Stimulated activated CD4-positive, alpha-beta T cell treated with anti-CD3 and anti-CD28 coated beads, Interleukin-12 subunit alpha, Interleukin-12 subunit beta, amount 100 ng/mL, for 24 hours (primary cell): ENCODE measurements around the gene TCF15.
"Not testable (repeated sequence)": the region's sequence is repeated elsewhere in the genome, so short reads cannot be mapped to it uniquely, and the experiment has no call there.

Experiments used
- DNase-seq, 2 experiments: peaks; one replicate each; pipeline ENCODE4 v3.0.0-alpha.2; 2020; ENCODE audit warnings: low read depth in 2 of 2

TCF15 gene

DNA sequence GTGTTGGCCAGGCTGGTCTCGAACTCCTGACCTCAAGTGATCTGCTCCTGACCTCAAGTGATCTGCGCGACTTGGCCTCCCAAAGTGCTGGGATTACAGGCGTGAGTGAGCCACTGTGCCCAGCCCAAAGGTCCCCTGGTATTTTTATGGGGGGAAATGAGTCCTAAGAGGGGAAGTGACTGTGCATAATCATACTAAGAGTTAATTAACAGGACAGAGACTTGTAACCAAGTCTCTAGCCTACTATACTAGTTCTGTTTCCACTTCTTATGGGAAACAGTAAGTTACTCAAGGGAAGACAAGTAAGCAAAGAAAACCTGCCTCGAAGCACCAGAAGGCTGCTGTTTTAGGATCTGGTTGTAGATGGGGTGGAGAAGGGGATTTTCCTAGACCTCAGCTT, 27.9 kb downstream of the TCF15 start:
- no peak for DNase-seq

DNA sequence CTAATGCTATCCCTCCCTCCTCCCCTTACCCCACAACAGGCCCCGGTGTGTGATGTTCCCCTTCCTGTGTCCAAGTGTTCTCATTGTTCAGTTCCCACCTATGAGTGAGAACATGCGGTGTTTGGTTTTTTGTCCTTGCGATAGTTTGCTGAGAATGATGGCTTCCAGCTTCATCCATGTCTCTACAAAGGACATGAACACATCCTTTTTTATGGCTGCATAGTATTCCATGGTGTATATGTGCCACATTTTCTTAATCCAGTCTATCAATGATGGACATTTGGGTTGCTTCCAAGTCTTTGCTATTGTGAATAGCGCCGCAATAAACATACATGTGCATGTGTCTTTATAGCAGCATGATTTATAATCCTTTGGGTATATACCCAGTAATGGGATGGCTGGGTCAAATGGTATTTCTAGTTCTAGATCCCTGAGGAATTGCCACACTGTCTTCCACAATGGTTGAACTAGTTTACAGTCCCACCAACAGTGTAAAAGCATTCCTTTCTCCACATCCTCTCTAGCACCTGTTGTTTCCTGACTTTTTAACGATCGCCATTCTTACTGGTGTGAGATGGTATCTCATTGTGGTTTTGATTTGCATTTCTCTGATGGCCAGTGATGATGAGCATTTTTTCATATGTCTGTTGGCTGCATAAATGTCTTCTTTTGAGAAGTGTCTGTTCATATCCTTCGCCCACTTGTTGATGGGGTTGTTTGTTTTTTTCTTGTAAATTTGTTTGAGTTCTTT, 31.0 kb downstream of the TCF15 start:
- DNase-seq: not testable (repeated sequence)

DNA sequence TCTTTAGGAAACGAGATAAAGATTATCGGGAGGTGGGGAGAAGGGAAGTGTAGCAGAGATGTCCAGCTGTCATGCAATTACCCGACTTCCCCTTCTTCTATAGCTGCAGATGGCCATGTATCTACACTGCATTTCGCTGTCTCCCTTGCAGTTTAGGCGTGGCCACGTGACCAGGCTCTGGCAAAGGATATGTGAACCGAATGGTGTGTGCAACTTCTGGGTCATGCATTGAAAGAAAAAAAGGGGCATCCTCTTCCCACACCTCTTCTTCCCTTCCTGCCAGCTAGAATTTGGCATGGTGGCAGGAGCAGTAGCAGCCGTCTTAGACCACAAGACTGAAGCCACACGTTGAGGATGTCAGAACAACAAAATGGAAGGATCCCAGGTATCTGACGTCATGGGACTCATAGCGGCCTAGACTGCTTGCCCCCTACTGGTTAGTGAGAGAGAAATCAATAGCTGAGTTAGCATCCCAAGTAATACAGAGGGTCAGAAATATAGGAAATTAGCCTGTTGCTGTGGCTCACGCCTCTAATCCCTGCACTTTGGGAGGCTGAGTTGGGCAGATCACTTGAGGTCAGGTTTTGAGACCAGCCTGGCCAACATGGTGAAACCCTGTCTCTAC, 32.8 kb downstream of the TCF15 start:
- no peak for DNase-seq

DNA sequence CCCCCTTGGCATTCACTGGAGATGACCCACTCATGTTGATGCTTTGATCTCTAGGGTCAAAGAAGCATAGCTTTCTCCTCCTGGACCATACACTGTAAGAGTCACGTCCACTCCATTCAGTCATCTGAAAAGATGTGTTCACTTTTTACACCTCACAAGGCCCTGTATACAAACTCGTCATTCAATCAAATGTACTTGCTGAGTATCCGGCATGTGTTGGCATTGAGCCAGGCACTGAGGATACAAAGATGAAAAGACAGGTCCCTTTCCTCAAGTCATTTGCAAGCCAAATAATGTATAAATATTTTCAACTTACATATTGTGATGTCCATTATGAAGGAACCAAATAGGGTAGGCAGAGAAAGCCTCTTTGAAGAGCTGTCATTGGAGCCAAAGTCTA, 34.0 kb downstream of the TCF15 start:
- DNase-seq: no peak

DNA sequence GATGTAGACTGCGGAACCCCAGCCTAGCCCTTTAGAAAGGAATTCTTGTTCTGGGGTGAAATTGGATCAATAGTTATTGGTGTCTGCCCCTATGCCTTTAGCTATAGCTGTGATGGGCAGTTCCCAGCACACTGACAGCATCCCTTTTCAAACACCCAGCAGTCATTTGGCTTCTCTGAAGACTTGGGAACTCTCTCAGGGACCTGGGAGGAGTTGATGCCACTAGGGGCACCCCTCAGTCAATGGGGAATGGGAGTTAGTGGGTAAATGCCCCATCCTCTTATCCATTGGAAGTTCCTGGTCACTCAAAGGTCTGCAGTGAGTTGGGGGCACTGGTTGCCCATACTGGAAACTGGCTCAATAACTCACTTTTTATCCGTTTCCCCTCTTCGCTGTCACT, 34.9 kb downstream of the TCF15 start:
- no peak for DNase-seq

DNA sequence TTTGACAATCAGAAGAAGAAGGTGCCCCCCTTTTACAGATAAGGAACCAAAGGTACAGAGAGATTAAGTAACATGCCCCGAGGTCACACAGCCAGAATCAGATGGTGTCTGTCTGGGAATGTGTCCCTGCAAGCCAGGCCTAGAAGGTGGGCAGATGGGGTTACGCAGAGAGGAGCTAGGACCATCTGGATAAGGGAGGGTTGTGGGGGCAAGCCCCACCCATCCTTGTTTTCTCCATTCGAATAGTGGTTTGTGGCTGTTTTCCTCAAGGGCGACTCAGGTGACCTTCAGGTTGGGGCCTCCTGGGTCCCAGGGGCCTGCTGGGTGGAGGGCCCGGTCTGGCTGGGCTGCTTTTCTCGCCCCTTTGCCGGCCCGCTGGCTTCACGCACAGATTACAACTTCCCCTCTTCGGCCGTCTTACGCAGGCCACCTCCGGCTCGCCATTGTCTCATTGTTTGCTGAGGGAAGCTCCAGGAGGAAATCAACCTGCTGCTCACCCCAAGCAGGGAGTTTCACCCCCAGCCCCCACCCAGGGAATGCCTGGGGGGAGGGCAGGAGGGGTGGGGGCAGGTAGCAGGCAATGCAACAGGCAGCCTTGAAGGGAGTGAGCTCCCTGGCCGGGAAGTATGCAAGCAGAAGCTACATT, 35.7 kb downstream of the TCF15 start:
- no peak for DNase-seq

DNA sequence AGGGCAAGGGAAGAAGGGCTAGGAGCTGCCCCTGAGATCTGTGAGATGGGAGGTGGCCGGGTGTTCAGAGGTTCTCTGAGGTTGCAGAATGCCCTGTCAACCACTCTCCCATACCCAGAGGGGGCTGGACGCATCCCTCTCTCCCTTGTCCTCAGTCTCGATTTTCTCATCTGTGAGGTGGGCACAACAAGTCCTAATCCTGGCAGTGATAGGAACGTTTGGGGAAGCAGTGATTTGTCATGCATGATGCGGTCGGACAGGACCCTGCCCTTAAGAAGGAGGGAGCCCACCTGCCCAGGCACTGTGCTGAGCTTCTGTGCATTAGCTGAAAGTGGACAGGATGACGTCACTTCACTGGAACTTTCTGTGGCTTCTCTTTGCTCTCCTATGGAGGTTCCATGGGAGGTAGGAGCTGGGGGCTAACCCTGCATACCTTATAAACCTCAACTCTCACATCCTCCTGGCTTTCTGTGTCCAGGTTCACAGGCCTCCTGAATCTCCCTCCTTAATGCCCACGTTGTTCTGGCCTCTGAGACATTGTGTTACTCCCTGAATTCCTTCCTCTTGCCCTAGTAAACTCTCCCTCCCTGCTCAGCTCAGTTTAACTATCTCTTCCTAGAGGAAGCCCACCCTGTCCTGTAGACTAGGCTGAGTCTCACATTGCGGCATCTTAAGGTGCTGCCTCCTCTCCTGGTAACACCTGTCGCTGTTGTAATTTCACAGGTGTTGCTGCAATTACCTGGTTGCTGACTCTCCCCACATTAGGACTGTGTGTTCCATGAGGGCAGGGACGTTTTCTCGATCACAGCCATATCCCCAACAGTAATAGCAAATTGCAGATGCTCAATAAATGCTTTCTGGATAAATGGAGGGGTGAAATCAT, 36.5 kb downstream of the TCF15 start:
- DNase-seq: no peak

DNA sequence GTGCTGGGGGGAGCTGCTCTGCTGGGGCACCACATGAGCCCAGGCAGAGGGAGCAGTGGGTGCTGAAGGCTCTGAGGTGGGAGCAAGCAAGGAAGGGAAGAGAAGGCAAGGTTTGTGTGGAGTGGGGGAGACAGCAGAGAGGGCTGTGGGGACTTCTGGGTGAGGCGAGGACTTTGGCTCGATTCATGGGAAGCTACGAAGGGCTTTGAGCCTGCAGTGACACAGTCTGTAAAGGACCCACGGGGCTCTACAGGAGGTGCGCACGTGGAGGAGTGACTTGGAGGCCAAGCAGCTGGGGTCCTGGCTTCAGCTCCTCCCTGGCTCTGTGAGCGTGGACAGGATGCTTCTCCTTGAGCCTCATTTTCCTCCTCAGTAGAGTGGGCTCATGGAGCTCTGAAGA, 37.4 kb downstream of the TCF15 start:
- no peak for DNase-seq

DNA sequence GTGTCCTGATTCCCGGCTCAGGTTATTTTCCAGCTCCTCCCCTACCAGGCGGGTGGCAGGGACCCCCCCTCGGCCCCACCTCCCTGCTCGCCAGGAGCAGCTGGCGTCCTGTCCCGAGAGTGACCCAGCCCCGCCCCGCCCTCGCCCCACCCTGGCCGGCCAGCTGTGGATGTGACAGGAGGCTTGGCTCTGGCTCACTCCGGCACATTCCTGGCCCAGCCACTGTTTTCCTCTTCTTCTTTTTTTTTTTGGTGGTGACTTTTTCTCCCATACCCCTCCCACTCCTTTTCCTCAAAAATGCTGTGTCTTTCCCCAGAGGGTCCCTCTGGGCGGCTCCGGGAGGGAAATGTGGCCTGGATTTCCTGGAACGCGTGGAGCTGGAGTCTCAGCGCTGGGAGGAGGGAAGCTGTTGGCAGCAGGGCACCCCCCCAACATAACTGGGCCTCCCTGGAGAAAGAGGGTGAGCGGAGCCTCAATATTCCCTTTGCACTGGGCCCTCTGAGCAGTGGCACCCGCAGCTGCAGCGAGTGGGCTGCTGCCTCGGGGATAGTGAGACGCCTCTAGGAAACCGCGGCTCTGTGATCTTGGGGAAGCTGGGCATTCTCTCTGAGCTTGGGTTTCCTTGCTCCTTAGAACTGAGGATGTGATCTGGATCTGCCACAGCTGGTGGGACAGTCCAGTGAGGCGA, 38.2 kb downstream of the TCF15 start:
- DNase-seq: no peak

DNA sequence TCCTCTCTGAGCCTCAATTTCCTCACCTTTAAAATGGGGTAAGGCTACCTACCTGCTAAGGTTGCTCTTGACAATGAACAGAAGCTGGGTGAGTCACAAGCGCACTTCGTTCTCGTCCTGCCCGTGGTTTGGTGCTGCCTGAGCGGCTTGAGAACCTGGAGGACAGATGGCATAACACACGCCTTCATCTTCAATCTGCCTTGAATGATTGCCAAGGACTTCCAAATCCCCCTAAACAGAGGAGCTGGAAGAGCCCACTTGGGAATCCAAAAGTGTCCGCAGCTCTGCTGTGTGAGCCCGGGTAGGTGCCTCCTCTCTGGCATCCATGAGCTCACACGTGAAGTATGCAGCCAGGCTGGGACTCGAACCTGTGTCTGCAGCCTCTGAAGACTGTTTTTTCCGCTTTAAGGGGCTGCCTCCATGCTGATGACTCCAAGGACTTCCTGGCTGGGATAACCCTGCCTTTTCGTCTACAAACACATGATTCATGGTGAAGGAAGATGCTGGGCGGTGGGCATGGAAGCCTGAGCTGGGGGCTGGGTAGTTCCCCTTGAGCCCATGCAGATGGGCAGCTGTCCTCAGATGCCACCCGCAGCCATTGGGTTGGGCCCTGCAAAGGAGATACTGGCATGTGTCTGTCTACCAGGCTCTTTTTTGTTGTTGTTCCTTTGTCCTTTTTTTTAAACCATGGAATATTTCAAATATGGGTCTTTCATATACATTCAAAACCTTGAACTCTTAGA, 41.3 kb downstream of the TCF15 start:
- no peak for DNase-seq

DNA sequence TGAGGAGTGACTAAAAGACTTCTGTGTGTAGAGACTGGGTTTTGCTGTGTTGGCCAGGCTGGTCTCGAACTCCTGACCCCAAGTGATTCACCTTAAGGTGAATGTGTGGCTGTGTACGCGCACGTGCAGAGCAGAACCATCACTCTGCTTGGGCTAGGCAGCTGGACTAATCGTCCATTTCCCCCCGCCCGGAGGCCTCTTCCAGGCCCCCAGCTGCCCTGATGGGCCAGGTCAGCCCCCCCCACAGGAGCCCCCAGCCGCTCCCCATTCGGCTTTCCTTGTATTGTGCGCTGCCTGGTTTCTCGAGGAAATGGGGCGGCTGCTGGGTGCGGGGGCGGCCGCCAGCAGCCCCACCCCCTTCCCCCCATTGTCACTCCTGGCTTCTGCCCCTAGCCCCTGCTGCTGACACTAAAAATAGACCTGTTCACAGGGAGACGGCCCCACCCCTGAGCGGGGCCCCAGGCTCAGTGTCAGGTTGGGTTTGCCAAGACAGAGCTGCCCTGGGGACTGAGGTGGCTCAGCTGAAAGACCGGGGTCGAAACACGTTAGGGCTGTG, 41.9 kb downstream of the TCF15 start:
- no peak for DNase-seq

DNA sequence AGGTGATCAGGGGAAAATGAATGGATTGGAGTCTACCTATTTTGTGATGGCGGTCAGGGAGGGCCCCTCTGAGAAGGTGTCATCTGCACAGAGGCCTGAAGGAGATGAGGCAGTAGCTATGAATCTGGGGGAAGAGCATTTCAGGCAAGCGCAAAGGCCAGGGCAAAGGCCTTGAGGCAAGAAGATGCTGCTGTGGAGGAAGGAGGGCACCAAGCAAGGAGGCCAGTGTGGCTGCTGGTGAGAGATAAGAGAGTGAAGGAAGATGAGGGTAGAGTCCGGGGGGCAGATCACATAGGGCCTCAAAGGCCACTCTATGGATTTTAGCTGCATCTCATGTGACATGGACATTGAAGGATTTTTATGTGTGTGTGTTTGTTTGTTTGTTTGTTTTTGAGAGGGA, 45.9 kb downstream of the TCF15 start:
- no peak for DNase-seq

DNA sequence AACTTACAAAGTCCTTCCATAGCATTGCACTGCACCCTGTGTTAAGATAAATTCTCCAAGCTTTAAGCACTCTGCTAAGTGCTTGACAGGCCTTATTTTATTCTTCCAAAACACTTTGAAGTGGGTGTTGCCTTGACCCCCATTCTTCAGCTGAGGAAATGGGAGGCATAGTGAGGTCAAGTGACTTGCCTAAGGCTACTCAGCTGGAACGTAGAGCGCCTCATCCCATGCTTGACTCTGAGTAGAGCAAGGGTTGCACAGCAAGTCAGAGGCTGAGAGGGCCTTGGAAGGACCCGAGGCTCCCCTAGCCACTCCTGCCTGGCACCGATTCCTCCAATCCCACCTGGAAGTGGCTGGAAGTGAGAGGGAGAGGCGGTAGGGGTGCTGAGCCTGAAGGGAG, 46.9 kb downstream of the TCF15 start:
- DNase-seq: no peak

DNA sequence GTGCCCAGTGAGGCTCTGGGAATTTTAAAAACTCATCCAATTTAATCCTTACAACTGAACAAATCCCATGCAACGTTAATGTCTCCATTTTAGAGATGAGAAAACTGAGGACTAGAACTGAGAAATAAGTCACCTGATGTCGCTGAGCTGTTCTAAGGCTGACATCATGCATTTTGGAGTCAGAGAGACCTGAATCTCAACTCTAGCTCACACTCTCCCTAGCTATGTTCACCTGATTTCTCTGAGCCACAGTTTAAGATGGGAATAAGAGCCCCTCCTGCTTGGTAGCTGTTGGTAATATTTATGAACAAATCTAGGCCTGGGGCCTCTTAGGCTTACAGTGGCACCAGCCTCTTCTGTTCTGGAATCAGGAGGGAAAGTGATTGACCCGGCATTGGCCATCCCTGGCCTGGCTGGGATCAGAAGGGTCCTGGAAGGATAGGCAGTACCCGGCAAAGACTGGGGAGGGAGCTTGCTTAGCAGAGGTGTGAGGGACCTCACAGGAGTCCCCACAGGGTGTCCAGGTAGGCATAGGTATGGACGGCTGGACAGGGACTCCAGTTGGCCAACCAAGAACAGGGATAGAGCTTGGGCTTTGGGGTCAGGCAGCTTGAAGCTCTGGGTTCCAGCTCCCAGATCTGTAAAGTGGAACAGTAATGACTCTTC, 47.7 kb downstream of the TCF15 start:
- no peak for DNase-seq

DNA sequence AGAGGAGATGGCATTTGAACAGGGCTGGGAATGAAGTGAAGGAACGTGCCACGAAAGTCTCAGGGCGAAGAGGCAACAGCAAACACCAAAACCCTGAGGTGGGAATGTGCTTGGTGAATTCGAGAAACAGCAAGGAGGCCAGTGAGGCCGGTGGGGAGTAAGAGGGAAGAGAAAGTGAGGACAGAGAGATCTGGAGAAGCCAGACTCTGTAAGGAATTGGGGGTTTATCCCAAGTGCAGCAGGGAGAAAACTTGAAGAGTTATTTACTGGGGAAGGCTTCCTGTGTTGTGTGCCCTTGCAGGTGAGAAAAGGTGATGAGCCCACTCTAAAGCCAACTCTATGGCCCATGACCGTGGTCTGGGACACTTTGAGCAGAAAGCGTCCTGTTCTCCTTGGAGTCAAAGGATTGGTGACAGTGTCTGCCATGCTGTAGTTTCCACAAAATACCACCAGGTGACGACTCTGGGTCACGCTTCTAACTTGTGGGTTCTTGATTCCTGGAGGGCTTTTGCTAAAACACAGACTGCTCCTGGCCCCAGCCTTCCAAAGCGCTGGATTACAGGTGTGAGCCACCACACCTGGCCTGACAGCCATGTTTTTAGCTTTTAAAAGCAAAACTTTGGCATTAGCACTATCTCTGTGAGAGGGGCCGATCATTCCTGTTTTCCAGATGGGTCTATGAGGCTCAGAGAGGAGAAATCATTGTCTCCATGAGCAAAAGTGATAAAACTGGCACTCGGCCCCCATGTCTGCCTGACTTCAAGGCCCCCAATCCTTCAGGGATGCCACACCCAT, 48.5 kb downstream of the TCF15 start:
- DNase-seq: peak in 1 of 2 experiments; percentile 50

DNA sequence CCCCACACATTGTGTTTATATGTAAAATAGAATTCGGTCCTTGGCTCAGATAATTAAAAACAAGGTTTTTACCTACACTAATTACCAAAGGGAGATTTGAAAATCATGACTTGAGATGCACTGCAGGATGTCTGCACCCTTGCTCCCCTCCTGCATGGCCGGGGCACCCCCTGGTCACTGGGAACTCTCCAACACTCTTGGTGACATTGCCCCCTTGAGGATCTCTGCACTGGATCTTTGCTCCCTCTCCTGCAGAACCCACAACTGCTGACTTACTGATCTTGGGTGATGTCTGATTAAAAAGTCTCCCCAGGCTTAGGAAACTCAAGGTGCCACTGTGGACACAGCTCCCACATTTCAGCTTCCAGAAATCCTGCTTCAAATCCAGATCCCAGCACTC, 49.4 kb downstream of the TCF15 start:
- no peak for DNase-seq

DNA sequence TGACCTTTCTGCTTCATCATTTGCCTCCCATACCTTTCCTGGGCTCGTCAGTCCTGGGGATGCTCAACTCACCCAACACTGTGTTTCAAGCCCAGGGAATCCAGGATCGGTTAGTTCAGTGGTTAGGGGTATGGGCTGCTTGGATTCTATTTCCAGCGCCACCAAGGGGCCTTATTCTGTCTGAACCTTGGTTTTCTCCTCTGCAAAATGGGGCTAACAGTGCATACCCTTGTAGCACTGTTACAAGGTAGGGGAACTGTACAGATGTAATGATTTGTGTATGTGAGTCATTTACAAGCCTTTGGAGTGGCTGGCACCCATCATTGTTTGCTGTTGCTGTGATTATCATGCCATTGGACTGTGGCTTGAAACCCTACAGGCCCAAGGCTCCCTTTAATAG, 52.0 kb downstream of the TCF15 start:
- no peak for DNase-seq

DNA sequence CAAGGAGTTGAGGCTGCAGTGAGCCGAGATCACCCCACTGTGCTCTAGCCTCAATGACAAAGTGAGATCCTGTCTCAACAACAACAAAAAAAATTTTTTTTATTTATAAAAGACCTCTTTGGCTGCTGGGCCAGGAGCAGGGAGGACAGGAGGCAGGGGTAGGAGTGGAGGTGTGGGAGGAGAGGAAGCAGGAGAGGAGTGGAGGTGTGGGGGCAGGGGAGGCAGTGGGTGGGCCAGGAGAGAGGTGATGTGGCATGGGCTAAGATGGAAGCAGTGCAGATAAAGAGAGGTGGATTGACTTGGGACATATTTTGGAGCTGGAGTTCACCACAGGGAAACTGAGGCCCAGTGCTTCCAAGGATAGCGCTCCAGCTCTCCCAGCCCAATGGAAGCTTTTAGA, 53.1 kb downstream of the TCF15 start:
- no peak for DNase-seq

DNA sequence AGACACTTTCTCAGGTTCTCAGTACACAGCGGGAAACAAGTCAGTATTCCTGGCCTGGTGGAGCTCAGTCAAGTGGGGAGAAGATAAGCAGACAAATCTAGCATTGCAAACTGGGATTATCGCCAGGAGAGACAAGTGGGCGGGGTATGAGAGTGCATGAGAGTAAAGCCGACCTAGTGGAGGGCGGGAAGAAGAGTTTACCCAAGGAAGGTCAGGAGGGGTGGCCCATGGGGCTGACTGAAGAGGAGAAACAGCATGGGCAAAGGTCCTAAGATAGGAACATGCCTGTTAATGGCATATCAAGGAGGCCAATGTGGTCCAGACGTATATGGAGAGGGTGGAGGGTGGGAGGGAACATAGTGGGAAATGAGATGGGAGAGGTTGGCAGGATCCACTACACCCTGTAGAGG, 54.1 kb downstream of the TCF15 start:
- no peak for DNase-seq
